Thyroid gland (tissue), 4 donors: ENCODE results near the gene TMEM222. TPM values are rescaled to one million over a fixed set of nuclear protein-coding genes. Genes with fewer than 3 reads are reported as not detected.
A peak's percentile ranks its signal among the peaks of the same experiment; 100 is the strongest.

Source experiments
- DNase-seq, 2 donors: peaks; one replicate each; pipeline ENCODE4 v3.0.0-alpha.2; 2019
- H3K27ac ChIP-seq, 3 donors: fragments of 200-600 bp; sonication (generic); 1 replicate in 2 of 3; 2 replicates in 1 of 3; pipeline ENCODE4 v1.5.1; 2016 to 2019; ENCODE audit warnings: mild to moderate bottlenecking in 1 of 3, moderate library complexity in 1 of 3
- H3K27me3 ChIP-seq: fragments of 200-600 bp; sonication (generic); one replicate; pipeline ENCODE4 v1.5.1; 2019
- H3K36me3 ChIP-seq, 2 donors: fragments of 200-600 bp; sonication (generic); one replicate each; pipeline ENCODE4 v1.5.1; 2016 to 2019
- H3K4me1 ChIP-seq, 2 donors: fragments of 200-600 bp; sonication (generic); one replicate each; pipeline ENCODE4 v1.5.1; 2017 to 2019
- H3K4me3 ChIP-seq, 3 donors: fragments of 200-600 bp; sonication (generic); replicated peaks in 1 of 3; 1 replicate in 2 of 3; 2 replicates in 1 of 3; pipeline ENCODE4 v1.5.1; 2016; ENCODE audit warnings: mild to moderate bottlenecking in 1 of 3
- H3K9me3 ChIP-seq: fragments of 200-600 bp; sonication (generic); one replicate; pipeline ENCODE4 v1.5.1; 2017
- POLR2A ChIP-seq, 2 donors: fragments of 450-650 bp; IDR thresholded peaks; one replicate each; pipeline ENCODE4 v1.6.1; 2017; ENCODE audit warnings: antibody characterized with exemption in 2 of 2, mild to moderate bottlenecking in 2 of 2, moderate library complexity in 1 of 2
- WGBS, 2 donors: methylation state at CpG; one replicate each; pipeline ENCODE4 v1.1.5; 2017; 5-methylcytosine and 5-hydroxymethylcytosine counted together
- intact Hi-C: fragments of 100-400 bp; cut with DNase I; formaldehyde crosslinking; loops from one replicate; pipeline ENCODE4 v1.15.1; 2023
- total RNA-seq, 4 donors: library from RNA; depleted of rRNA; stranded (reverse); fragments of >200 nt; gene quantifications; one replicate each; pipeline ENCODE4 v1.2.3, GENCODE V29; 2016
- TF ChIP-seq, protein P1 (sequence below), 6 experiments: fragments of 200-600 bp in 3 of 6; fragments of 450-650 bp in 3 of 6; sonication (generic) in 3 of 6; IDR thresholded peaks; one replicate each; pipeline ENCODE4 v1.5.1; 2016 to 2019; ENCODE audit warnings: antibody characterized with exemption in 6 of 6, mild to moderate bottlenecking in 2 of 6, inconsistent platforms in 1 of 6, moderate library complexity in 1 of 6

TMEM222 gene
- total RNA-seq, 4 donors from 2014 or later, result 22.7 to 46.0 (median 30.9) TPM

DNA sequence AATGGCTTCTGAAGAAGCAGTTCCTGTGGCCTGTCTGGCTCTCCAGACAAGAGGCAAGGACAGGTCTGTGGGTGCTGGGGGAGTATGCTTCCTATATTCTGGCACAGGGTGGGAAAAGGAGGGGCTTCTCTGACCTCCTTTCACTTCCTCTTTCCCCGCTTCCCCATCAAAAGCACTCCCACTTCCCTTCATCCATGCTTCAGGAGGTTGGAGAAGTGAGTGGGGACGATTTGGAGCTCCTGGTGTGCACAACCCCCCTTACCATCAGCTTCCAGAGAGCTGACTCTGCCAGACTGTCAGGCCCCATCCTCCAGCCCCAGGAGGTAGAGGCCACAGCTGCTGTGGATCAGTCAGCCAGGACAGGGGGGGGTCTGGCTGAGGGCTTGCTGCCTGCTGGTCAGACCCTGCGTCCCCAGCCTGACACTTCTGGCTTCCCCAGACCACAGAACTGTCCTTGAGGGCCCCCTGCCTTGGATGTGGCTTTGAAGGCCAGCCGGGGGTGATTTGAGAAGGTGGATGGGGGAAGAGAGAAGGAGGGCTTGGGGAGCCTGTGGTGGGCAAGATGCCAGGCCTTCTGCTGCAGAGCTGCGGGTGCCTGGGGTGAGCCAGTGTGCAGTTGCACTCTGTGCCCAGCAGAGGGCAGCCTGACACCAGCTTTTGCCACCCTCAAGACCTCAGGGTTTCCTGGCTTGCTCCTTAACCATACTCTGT lies 21.5 kb upstream of the TMEM222 start:
- H3K4me3 ChIP-seq, result no peak overlapping the region
- no peaks in the 10 kb centered on the region for H3K9me3 ChIP-seq
- DNase-seq, result peak; percentile 77 to 80
- no peak for TF ChIP-seq POLR2A (IDR thresholded peaks at IDR 0.05)
- TF ChIP-seq, protein P1, sequence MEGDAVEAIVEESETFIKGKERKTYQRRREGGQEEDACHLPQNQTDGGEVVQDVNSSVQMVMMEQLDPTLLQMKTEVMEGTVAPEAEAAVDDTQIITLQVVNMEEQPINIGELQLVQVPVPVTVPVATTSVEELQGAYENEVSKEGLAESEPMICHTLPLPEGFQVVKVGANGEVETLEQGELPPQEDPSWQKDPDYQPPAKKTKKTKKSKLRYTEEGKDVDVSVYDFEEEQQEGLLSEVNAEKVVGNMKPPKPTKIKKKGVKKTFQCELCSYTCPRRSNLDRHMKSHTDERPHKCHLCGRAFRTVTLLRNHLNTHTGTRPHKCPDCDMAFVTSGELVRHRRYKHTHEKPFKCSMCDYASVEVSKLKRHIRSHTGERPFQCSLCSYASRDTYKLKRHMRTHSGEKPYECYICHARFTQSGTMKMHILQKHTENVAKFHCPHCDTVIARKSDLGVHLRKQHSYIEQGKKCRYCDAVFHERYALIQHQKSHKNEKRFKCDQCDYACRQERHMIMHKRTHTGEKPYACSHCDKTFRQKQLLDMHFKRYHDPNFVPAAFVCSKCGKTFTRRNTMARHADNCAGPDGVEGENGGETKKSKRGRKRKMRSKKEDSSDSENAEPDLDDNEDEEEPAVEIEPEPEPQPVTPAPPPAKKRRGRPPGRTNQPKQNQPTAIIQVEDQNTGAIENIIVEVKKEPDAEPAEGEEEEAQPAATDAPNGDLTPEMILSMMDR (IDR thresholded peaks at IDR 0.05), result peak; percentile 96 to 99 (median 97)
- H3K27me3 ChIP-seq, result no peaks in the 10 kb centered on the region
- intact Hi-C loops, result loop anchor here (2.0 kb wide), 1 partner anchor 86 kb away; no protein-coding TSS in a partner anchor
- peaks cover 32 to 41% of the 10 kb centered on the region in 2 donors for H3K36me3 ChIP-seq
- 42 to 44% methylated on average over 5 of the region's 5 CpGs for WGBS, 2 donors
- peak overlapping the region in 1 of 3 donors; percentile 61 for H3K27ac ChIP-seq
- peaks cover 0 to 22% of the 10 kb centered on the region in 2 donors for H3K4me1 ChIP-seq

DNA sequence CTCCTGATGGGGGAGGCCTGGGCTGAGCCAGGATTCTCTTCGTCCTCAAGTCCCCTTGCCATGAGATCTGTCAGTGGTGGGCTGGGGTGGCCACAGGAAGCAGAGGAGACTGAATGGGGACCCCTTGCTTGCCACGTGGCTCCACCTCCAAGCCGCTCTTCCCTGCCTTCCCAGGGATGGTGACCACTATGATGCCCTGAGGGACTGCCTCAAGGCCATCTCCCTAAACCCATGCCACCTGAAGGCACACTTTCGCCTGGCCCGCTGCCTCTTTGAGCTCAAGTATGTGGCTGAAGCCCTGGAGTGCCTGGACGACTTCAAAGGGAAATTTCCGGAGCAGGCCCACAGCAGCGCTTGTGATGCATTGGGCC lies 20.9 kb upstream of the TMEM222 start:
- Histone ChIP-seq H3K4me1 (peaks cover 0 to 22% of the 10 kb centered on the region in 2 donors), H3K36me3 (peaks cover 32 to 42% of the 10 kb centered on the region in 2 donors)
- WGBS, 2 donors, result 78 to 88% methylated on average over 8 of the region's 8 CpGs

DNA sequence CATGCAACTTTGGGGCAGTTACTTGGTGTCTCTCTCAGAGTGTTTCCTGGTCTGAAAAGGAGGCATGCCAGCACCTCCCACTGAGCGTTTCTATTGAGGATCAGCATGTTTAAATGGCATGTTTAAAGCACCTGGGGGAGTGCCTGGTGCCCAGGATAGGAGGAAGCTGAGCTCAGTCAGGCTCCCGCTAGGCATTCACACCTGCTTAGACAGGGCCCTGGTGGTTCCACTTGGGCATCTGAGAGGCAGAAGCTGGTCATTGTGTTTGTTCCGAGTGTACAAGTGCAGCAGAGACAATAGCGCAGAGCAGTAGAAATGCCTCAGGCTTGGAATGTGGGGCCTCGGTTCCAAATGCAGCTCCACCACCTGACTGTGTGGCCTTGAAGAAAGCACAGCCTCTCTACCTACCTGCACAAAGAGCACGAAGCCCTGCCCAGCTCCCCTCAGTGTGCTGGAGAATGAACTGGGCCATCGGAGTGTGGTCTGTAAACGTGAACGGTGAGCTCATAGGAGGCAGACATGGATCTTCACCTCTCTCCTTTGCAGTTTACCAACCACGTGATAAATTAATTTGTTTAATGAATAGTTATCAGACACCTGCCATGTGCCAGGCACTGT lies 20.3 kb upstream of the TMEM222 start:
- Histone ChIP-seq H3K9me3 (no peaks in the 10 kb centered on the region), H3K27ac (no peak overlapping the region), H3K36me3 (peaks cover 32 to 42% of the 10 kb centered on the region in 2 donors), H3K4me1 (peaks cover 0 to 22% of the 10 kb centered on the region in 2 donors), H3K27me3 (no peaks in the 10 kb centered on the region), H3K4me3 (no peak overlapping the region)
- WGBS, 2 donors, result 78 to 81% methylated on average over 9 to 10 of the region's 10 CpGs
- intact Hi-C loops, result loop anchor here (2.0 kb wide), 1 partner anchor 85 kb away; no protein-coding TSS in a partner anchor
- TF ChIP-seq, protein P1 (IDR thresholded peaks at IDR 0.05), result no peak
- no peak for TF ChIP-seq POLR2A (IDR thresholded peaks at IDR 0.05)
- no peak for DNase-seq

More for the DNA sequence above, 20.9 kb upstream of the TMEM222 start:
- H3K27ac ChIP-seq, result peak overlapping the region in 1 of 3 donors; percentile 61
- intact Hi-C loops, result loop anchor here (2.0 kb wide), 1 partner anchor 86 kb away; no protein-coding TSS in a partner anchor
- TF ChIP-seq POLR2A (IDR thresholded peaks at IDR 0.05), result no peak
- TF ChIP-seq, protein P1 (IDR thresholded peaks at IDR 0.05), result no peak
- H3K27me3 ChIP-seq, result no peaks in the 10 kb centered on the region
- no peaks in the 10 kb centered on the region for H3K9me3 ChIP-seq
- DNase-seq, result peak in 1 of 2 donors; percentile 30
- no peak overlapping the region for H3K4me3 ChIP-seq

DNA sequence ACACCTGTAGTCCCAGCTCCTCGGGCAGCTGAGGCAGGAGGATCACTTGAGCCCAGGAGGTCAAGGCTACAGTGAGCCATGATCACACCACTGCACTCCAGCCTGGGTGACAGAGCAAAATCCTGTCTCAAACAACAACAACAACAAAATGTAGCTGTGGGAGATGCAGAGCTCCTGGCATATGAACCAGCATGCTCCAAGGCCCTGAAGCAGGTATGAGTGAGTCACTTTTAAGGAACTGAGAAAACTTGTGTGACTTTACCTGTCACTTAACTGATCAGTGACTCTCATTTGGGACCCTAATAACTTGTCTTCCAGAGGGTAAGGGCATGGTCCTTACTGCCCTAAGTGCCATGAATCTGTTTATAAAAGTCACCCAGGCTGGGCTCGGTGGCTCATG lies 19.4 kb upstream of the TMEM222 start:
- no peak for TF ChIP-seq POLR2A (IDR thresholded peaks at IDR 0.05)
- TF ChIP-seq, protein P1 (IDR thresholded peaks at IDR 0.05), result no peak
- peaks cover 0 to 22% of the 10 kb centered on the region in 2 donors for H3K4me1 ChIP-seq
- no peak for DNase-seq
- intact Hi-C loops, result no loop called here
- WGBS, 2 donors, result 91 to 97% methylated on average over 2 of the region's 2 CpGs
- H3K27me3 ChIP-seq, result no peaks in the 10 kb centered on the region
- no peak overlapping the region for H3K4me3 ChIP-seq
- no peak overlapping the region for H3K27ac ChIP-seq
- H3K9me3 ChIP-seq, result no peaks in the 10 kb centered on the region
- H3K36me3 ChIP-seq, result peaks cover 25 to 36% of the 10 kb centered on the region in 2 donors

DNA sequence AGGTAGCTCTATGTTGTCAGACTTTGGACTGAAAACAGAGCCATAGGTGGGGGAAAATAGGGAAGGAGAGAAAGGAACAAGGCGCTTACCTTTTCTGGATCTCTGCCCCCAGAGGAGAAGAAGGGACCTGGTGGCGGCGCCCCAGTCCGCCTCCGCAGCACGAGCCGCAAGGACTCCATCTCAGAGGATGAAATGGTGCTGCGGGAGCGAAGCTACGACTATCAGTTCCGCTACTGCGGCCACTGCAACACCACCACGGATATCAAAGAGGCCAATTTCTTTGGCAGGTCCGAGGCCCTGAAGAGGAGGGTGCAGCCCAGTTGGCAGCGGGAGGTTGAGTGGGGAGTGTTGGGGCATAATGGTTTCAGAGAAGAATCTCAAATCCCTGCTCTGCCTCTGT lies 18.5 kb upstream of the TMEM222 start:
- no peak for DNase-seq
- no peak overlapping the region for H3K27ac ChIP-seq
- peaks cover 16 to 30% of the 10 kb centered on the region in 2 donors for H3K36me3 ChIP-seq
- H3K27me3 ChIP-seq, result no peaks in the 10 kb centered on the region
- peaks cover 0 to 22% of the 10 kb centered on the region in 2 donors for H3K4me1 ChIP-seq
- no peak for TF ChIP-seq POLR2A (IDR thresholded peaks at IDR 0.05)
- TF ChIP-seq, protein P1 (IDR thresholded peaks at IDR 0.05), result no peak
- no peak overlapping the region for H3K4me3 ChIP-seq
- WGBS, 2 donors, result 89 to 92% methylated on average over 15 of the region's 15 CpGs
- no peaks in the 10 kb centered on the region for H3K9me3 ChIP-seq
- intact Hi-C loops, result no loop called here
